ENCODE data around the gene CAPS. TPM values are rescaled to one million over a fixed set of nuclear protein-coding genes. Genes with fewer than 3 reads are reported as not detected.

CAPS gene
- total RNA-seq, 2 donors from 2014 or later = 6.6 to 6.9 TPM

DNA sequence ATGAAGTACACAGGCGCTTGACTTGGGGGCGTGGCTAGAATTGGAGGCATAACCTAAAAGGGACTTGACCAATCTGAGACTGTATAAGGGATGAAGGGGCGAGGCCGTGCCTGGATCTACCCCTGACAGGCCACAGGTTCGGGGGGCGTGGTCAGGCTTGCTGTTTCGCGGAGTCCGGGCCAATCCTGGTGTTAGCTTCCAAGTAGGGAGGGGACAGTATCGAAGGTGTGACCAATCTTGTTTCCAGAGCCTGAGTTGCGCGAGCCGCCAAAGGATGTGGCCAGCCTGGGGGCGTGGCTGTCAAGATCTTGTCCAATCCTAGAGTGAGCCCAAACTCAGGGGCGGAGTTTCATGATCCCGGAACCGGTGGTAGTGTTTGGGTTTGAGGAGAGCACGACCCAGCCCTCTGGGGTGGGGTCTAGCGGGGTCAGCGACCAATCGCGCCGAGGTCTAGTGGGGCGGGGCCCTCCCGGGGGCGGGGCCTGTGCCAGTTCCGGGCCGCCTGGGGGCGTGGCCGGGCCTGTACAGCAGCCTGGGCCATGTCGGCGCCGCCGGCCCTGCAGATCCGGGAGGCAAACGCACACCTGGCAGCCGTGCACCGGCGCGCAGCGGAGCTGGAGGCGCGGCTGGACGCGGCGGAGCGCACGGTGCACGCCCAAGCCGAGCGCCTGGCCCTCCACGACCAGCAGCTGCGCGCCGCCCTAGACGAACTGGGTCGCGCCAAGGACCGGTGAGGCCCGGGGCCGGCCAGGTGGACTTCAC, 9.5 kb upstream of the CAPS start, which contains the start of gene VMAC:
TSS of gene VMAC (plus strand) at position 521 of the 762 bp plus-strand sequence. CDS start at position 540, 19 bp downstream.
- DNase-seq = peak; percentile 100
- intact Hi-C loops (cut with DNase I) = no loop called here
- ATAC-seq = peak; percentile 85 to 90

DNA sequence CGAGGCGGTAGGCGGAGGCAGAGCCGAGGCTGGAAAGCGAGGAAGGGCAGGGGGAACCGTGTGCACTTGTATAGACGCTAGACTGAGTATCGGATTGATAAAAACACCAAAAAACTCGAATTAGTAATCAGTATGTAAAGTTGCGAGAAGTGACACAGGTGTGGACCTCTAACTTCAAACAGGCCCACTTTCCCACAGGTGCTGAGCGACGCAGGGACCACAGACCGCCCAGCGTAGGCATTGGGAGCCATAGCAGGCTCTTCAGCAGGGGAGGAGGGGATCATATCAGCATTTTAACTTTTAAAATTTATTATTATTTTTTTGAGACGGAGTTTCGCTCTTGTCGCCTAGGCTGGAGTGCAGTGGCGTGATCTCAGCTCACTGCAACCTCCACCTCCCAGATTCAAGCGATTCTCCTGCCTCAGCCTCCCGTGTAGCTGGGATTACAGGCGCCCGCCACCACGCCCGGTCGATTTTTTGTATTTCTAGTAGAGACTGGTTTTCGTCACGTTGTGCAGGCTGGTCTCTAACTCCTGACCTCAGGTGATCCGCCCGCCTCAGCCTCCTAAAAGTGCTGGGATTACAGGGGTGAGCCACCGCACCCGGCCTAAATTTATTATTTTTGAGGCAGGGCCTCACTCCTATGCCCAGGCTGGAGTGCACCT, 8.8 kb upstream of the CAPS start:
- intact Hi-C loops (cut with DNase I) = no loop called here
- DNase-seq = no peak
- ATAC-seq = no peak

DNA sequence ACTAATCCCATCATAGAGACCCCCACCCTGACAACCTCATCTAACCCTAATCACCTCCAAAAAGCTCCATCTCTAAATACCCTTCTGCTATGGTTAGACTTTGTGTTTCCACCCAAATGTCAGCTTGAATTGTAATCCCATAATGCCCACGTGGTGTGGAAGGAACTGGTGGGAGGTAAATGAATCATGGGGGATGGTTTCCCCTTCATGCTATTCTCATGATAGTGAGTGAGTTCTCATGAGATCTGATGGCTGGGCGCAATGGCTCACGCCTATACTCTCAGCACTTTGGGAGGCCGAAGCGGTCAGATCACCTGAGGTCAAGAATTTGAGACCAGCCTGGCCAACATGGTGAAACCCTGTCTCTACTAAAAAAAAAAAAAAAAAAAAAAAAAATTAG, 6.8 kb upstream of the CAPS start:
- DNase-seq (no peak), ATAC-seq (no peak)
- intact Hi-C loops (cut with DNase I) = no loop called here

DNA sequence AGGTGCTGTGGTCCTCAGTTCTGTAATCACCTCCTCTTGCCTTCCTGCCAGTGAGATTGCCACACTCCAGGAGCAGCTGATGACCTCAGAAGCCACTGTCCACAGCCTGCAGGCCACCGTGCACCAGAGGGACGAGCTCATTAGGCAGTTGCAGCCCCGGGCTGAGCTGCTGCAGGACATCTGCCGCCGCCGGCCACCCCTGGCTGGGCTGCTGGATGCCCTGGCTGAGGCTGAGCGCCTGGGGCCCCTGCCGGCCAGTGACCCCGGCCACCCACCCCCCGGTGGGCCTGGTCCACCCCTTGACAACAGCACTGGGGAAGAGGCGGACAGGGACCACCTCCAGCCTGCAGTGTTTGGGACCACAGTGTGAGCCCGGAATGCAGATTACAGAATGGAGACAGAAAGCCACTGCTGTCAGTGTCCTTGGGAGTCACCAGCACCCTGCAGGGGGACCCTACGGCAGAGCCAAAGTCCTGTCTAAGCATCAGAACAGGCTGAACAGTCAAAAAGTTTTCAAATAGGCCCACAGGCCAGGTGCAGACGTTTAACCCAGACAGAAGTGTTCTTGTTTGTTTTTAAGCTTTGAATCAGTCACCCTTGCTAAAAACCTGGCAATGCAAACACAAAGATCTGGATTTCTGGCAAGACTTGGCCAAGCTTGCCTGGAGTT, 5.1 kb upstream of the CAPS start:
- intact Hi-C loops (cut with DNase I) = no loop called here
- DNase-seq = no peak
- no peak for ATAC-seq

DNA sequence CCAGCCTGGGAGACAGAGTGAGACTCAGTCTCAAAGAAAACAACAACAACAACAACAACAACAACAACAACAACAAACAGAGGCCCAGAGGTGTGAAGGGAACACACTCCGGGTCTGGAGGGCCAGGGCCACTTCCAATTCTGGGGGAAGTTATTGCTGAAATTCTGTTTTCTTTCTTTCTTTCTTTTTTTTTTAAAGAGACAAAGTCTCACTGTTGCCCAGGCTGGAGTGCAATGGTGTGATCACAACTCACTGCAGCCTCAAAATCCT, 3.5 kb upstream of the CAPS start:
- ATAC-seq (no peak), DNase-seq (no peak)
- intact Hi-C loops (cut with DNase I) = loop anchor here in 1 of 2 donors (5.0 kb wide), 1 partner anchor 42 kb away; no protein-coding TSS in a partner anchor

DNA sequence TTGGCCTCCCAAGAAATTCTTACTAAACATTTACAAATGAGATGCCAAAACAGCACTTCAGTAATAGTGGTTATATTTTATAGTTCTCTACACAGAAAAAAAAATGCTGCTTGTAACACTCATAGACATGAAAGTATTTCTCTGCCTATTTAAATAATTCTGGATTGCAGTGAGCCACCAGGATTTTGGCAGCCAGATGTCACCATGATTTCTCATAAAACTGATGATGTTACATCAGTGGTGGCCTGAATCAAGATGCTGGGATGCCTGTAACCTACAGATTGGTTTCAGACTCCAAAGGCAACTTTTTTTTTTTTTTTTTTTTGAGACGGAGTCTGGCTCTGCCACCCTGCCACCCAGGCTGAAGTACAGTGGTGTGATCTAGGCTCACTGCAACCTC, 2.7 kb upstream of the CAPS start:
- intact Hi-C loops (cut with DNase I) = loop anchor here in 1 of 2 donors (5.0 kb wide), 1 partner anchor 41 kb away; no protein-coding TSS in a partner anchor
- DNase-seq (no peak), ATAC-seq (no peak)

DNA sequence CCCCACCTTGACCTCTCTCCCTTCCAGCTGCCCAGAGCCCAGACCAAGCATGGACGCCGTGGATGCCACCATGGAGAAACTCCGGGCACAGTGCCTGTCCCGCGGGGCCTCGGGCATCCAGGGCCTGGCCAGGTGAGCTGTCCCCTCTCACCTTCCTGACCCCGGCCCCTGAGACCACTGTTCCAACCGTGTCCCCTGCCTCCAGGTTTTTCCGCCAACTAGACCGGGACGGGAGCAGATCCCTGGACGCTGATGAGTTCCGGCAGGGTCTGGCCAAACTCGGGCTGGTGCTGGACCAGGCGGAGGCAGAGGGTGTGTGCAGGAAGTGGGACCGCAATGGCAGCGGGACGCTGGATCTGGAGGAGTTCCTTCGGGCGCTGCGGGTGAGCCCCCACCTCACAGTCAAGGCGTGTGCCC, 312 bp downstream of the CAPS start:
- DNase-seq = no peak

DNA sequence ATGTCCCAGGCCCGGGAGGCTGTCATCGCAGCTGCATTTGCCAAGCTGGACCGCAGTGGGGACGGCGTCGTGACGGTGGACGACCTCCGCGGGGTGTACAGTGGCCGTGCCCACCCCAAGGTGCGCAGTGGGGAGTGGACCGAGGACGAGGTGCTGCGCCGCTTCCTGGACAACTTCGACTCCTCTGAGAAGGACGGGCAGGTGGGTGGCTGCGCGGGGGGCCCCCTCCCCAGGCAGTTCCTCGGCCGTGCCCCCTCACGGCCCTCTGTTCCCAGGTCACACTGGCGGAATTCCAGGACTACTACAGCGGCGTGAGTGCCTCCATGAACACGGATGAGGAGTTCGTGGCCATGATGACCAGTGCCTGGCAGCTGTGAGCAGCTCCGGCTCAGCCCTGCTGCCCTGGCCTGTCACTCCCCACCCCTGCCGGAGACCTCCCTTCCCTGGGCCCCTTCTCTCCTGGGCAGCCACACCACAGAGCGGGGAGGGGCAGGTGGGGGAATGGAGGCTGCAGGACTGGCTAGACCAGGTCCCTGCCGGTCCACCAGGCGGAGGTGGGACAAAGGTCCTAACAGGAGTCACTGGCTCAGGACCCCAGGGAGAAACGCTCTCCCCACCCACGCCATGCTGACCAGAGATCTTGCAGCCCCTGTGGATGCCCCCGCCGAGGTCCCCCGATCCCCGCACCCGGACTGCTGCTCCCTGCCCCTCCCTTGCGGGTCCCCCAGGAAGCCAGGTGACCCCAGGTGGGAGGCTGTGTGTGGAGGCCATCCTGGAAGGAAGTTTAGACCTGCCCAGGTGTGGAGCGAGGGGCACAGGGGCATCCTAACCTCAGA, 1.1 kb downstream of the CAPS start:
- DNase-seq = no peak
- intact Hi-C loops (cut with DNase I) = loop anchor here in 1 of 2 donors (5.0 kb wide), 1 partner anchor 37 kb away; no protein-coding TSS in a partner anchor
- peak; percentile 31 to 69 for ATAC-seq

More for the DNA sequence above, 312 bp downstream of the CAPS start:
- intact Hi-C loops (cut with DNase I) = loop anchor here in 1 of 2 donors (5.0 kb wide), 1 partner anchor 38 kb away; no protein-coding TSS in a partner anchor
- no peak for ATAC-seq

DNA sequence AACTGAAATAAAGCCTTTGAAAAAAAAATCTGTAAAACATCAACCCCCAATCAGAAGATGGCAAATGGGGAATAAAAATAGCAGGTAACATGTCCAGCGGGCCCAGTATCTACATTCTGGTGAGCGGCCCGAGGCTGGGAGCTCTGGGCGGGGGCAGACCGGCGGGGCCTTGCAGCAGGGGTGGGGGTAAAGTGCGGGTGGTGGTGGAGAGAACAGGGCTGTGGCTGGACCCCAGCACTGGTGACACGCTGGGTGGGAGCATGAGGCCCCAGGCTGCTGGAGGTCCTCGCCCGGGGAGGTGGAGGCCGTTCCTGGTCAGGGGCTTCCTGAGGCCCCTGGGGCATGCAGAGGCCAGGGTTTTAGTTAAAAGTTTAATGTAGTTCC, 1.7 kb downstream of the CAPS start:
- ATAC-seq = peak in 1 of 2 donors; percentile 13
- DNase-seq = no peak
- intact Hi-C loops (cut with DNase I) = no loop called here

DNA sequence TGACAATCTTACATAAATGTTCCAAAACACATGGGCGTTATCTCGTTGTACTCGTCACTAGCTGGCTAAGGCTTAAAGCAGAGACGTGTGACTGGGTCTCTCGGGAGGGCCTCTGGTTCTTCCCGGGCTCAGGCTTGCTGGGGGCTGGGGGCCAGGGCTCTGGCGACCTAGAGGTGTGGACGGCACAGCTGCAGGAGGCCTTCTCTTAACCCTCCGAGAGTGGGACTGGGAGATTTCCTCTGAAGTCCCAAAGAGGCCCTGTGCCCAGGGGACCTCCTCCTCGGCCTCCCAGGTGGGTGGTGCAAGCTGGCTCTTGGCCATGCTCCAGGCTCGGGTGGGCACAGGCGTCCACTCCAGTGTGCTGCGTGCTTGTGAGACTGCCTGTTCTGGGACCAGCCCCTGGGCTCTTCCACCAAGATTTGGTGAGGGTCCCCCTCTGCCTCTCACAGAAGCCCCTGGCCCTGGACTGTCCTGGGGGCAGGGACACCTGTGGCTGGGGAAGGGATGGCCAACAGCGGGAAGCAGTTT, 2.2 kb downstream of the CAPS start:
- DNase-seq (no peak), ATAC-seq (peak in 1 of 2 donors; percentile 28)
- intact Hi-C loops (cut with DNase I) = no loop called here

DNA sequence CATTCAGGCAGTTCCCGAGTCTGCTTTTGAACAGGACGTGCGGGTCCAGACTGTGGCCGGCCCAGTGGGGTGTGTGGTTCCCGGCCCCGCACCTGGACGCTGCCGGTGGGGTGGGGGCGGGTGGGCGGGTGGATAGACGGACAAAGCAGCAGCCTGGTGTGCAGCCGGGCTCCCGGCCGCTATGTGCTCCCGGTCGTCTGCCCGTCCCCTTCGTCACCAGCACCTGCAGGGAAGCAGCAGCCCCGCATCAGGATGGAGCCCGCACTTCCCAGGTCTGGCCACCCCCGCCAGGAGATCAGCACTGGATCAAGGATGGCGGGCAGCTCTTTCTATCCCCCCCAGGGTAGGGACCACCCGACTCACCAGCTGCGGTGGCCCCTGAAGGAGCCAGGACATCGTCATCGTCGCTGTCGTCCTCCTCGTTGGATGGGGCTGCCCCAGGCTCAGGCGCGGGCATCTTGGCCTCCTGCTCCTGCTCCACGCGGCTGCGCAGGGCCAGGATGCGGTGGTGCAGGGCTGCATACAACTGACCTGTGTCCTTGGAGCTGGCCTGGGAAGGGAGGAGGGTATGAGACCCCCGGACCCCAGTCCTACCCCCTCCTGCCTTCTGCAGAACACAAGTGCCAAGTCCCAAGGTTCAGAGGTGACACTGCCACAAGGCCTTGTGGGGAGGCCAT, 3.5 kb downstream of the CAPS start:
- no peak for DNase-seq
- no peak for ATAC-seq
- intact Hi-C loops (cut with DNase I) = no loop called here

DNA sequence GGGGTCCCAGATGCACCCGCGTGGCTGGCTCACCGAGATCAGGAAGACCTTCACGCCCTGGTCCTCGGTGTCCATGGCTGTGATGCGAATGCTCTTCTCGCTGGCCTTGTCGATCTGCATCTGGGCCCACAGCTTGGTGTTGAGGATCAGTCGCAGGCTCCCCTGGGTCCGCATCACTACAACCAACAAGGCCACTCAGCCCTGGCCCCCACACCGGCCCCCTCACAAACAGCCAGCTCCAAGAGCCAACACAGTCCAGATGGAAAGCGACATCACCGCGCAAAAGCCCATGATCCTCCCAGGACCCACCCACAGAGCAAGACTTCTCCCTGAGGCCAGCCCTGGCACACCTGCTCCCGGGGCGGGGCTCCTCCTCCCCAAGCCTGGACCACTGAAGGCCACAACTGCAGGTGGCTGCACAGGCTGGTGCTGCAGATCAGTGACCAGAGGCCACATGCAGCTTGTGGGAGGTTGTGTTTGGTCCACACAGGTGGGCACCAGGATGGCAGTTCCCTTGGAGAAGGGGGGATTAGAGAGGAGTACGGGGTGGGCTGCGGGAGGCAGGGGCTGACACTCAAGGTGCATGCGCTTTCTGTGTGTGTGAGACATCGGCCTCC, 4.5 kb downstream of the CAPS start:
- ATAC-seq = no peak
- no peak for DNase-seq
- intact Hi-C loops (cut with DNase I) = no loop called here

DNA sequence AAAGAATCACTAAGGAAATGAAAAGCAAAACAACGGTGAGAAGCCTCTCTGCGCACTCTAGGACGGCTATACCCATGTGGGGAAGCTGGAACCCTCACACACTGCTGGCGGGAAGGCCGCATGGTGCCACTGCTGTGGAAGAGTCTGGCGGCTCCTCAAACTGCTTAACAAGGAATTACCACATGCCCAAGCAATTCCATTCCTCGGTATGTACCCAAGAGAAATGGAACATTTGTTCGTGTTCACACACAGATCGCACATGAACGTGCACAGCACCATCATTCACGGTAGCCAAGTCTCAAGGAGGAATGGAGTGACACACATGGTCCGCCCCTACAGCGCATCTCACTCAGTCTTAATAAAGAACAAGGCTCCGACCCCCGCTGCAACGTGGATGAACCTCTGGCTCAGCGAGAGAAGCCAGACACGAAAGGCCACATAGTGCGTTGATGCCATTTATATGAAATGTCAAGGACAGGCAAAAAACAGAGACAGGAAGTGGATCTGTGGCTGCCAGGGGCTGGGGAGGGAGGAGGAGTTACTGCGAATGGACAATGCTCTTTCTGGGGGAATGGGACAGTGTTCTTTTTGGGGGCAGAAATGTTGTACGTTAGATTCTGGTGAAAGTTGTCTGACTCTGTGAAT, 7.6 kb downstream of the CAPS start:
- ATAC-seq (no peak), DNase-seq (no peak)
- intact Hi-C loops (cut with DNase I) = no loop called here

DNA sequence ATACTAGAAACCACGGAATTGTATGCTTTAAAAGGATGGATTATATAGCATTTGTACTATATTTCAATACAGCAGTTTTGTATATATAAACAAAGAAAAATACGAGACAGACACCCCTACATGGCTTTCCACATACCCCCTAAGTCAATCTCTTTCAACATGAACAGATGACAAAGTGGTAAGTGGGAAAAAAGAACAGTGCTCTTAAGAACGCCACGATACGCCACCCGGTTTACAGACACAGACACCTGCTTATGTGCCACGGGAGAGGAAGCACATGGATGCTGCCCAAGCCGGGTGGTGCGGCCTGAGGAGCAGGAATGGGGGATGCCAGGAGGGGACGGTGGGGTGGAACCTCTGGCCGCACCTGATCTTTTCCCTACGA, 8.1 kb downstream of the CAPS start:
- no peak for DNase-seq
- no peak for ATAC-seq
- intact Hi-C loops (cut with DNase I) = no loop called here

DNA sequence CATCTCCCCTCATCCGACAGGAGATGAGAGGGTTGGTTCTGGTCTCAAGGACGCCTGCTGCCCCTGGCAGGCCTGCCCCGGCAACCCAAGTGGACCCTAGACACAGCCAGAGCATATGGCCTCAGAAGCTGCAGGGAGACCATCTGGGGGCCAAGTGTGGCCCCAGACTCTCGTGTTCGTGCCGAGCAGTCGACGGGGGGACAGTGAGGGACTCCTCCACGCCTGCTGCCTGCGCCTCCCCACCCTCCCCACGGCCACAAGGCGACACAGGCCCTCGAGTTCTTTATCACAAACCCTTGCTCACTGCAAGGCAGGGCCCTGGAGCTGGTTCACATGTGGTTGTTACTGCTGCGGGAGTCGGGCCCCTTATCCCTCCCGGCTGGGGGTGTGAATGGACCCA, 9.3 kb downstream of the CAPS start:
- DNase-seq = no peak
- intact Hi-C loops (cut with DNase I) = no loop called here
- ATAC-seq = no peak

DNA sequence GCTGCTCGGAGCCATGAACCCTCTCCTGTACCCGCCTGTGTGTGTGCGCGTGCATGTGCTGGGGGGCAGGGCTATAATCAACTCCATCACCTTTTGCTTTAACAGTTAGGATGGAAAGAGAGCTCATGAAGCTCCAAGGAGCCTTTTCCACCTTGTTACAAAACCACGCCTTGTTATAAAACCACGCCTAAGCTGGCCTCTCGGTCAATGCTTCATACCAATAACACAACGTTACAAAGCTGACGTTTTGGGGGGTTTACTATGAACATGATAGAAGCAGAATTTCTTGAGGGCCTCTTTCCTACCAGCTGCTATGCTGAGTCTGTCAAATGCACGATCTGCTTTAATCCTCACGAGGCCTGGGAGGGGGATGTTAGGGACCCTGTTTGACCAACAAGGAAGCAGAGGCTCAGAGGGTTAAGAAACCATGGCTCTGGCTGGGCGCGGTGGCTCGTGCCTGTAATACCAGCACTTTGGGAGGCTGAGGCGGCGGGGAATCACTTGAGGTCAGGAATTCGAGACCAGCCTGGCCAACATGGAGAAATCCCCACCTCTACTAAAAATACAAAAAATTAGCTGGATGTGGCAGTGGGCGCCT, 11.9 kb downstream of the CAPS start:
- ATAC-seq (no peak), DNase-seq (no peak)
- intact Hi-C loops (cut with DNase I) = no loop called here
